Stimulated activated CD4-positive, alpha-beta T cell treated with anti-CD3 and anti-CD28 coated beads, Interleukin-4, amount 100 ng/mL, for 48 hours (primary cell): Measurements from ENCODE around the gene ADGRF3.
"Not testable (repeated sequence)": the region's sequence is repeated elsewhere in the genome, so short reads cannot be mapped to it uniquely, and the experiment has no call there.

Source experiments
- DNase-seq, 2 donors: peaks; one replicate each; pipeline ENCODE4 v3.0.0-alpha.2; 2020; ENCODE audit warnings: low read depth in 2 of 2

Gene ADGRF3

GRCh38 chr2:26276484-26277227 lies 69.9 kb downstream of the ADGRF3 start:
- DNase-seq, result no peak

- DNase-seq, result no peak
These were observed 72.5 kb downstream of the ADGRF3 start for GRCh38 chr2:26274058-26274613.

- no peak for DNase-seq
These were observed 73.1 kb downstream of the ADGRF3 start for GRCh38 chr2:26273501-26273900.

GRCh38 chr2:26270373-26270772 lies 76.2 kb downstream of the ADGRF3 start:
- DNase-seq, result no peak

- DNase-seq, result no peak
These were observed 76.9 kb downstream of the ADGRF3 start for GRCh38 chr2:26269571-26270158.

- not testable (repeated sequence) for DNase-seq
These were observed 77.8 kb downstream of the ADGRF3 start for GRCh38 chr2:26268670-26269385.

- DNase-seq, result no peak
These were observed 78.4 kb downstream of the ADGRF3 start for GRCh38 chr2:26268213-26268612.

GRCh38 chr2:26258836-26259235 lies 87.8 kb downstream of the ADGRF3 start:
- not testable (repeated sequence) for DNase-seq
